Left lung (tissue), 10 donors: ENCODE data around the gene TMCC3. TPM values are rescaled to one million over a fixed set of nuclear protein-coding genes. Genes with fewer than 3 reads are reported as not detected.
A peak's percentile ranks its signal among the peaks of the same experiment; 100 is the strongest.

Source experiments
- ATAC-seq: fragments of 200-7000 bp; cut with Tn5 transposase; one replicate; pipeline ENCODE4 v1.9.1; 2020; ENCODE audit warnings: moderate library complexity
- DNase-seq, 4 donors: peaks; one replicate each; pipeline ENCODE4 v3.0.0-alpha.2; 2013 to 2020
- H3K27ac ChIP-seq, 2 donors: fragments of 200-600 bp; sonication (generic) in 1 of 2; one replicate each; pipeline versions ENCODE4 v1.5.0 to v1.8.0; 2020 to 2021
- H3K27me3 ChIP-seq, 2 donors: fragments of 200-600 bp; sonication (generic) in 1 of 2; one replicate each; pipeline versions ENCODE4 v1.5.0 to v1.8.0; 2020 to 2021
- H3K36me3 ChIP-seq, 2 donors: fragments of 200-600 bp; sonication (generic) in 1 of 2; one replicate each; pipeline versions ENCODE4 v1.5.0 to v1.8.0; 2020 to 2021
- H3K4me1 ChIP-seq, 2 donors: fragments of 200-600 bp; one replicate each; pipeline ENCODE4 v1.8.0; 2021
- H3K4me3 ChIP-seq, 2 donors: fragments of 200-600 bp; sonication (generic) in 1 of 2; one replicate each; pipeline versions ENCODE4 v1.5.0 to v1.8.0; 2020 to 2021; ENCODE audit warnings: mild to moderate bottlenecking in 1 of 2
- H3K9me3 ChIP-seq, 2 donors: fragments of 200-600 bp; sonication (generic) in 1 of 2; one replicate each; pipeline versions ENCODE4 v1.5.0 to v1.8.0; 2020 to 2021
- CTCF ChIP-seq, 2 donors: fragments of 200-600 bp; sonication (generic) in 1 of 2; IDR thresholded peaks; one replicate each; pipeline versions ENCODE4 v1.5.0 to v1.8.0; 2021; ENCODE audit warnings: antibody characterized with exemption in 2 of 2
- intact Hi-C, 2 donors: fragments of 100-400 bp; cut with DNase I; formaldehyde crosslinking; loops; one replicate each; pipeline versions ENCODE4 v1.11.2 to v1.14.2; 2022
- polyA plus RNA-seq, 6 donors: library from polyadenylated mRNA; unstranded; fragments of 120-200 nt; gene quantifications; one replicate each; pipeline ENCODE4 v1.2.1, GENCODE V29; 2013; ENCODE audit not compliant: insufficient read length in 6 of 6
- total RNA-seq, 2 donors: library from RNA; stranded (reverse); fragmentation: NEBNext Ultra II Directional; extraction: Animal tissue kit (Norgen Biotek cat#: 25700); gene quantifications; one replicate each; pipeline ENCODE4 v1.2.1, GENCODE V29; 2021
- donor health status: DM: no; HTN: yes; CAD: no.
- donor health status: DM: no; HTN: no; CAD: no.

The TMCC3 gene
- total and polyA plus RNA-seq, 8 donors = 3.7 to 11.4 (median 6.8) TPM

GRCh38 chr12:94667031-94667540, 16.7 kb upstream of the TMCC3 start:
- DNase-seq (no peak), ATAC-seq (no peak)
- no peak overlapping the region for H3K27ac ChIP-seq
- no peaks in the 10 kb centered on the region for H3K36me3 ChIP-seq
- peaks cover 0 to 9% of the 10 kb centered on the region in 2 donors for H3K4me1 ChIP-seq
- TF ChIP-seq CTCF (IDR thresholded peaks at IDR 0.05) = no peak
- no peak overlapping the region for H3K4me3 ChIP-seq
- intact Hi-C loops = no loop called here
- H3K9me3 ChIP-seq = no peaks in the 10 kb centered on the region
- H3K27me3 ChIP-seq = no peaks in the 10 kb centered on the region

- intact Hi-C loops = no loop called here
- Histone ChIP-seq H3K27ac (no peak overlapping the region), H3K4me1 (peaks cover 0 to 9% of the 10 kb centered on the region in 2 donors), H3K4me3 (no peak overlapping the region), H3K27me3 (no peaks in the 10 kb centered on the region), H3K9me3 (no peaks in the 10 kb centered on the region), H3K36me3 (no peaks in the 10 kb centered on the region)
- no peak for TF ChIP-seq CTCF (IDR thresholded peaks at IDR 0.05)
- DNase-seq (no peak), ATAC-seq (no peak)
These were observed 15.8 kb upstream of the TMCC3 start for GRCh38 chr12:94666158-94666557.

- no peak for TF ChIP-seq CTCF (IDR thresholded peaks at IDR 0.05)
- ATAC-seq = peak; percentile 18
- intact Hi-C loops = no loop called here
- Histone ChIP-seq H3K36me3 (no peaks in the 10 kb centered on the region), H3K4me3 (no peak overlapping the region), H3K27ac (no peak overlapping the region), H3K9me3 (no peaks in the 10 kb centered on the region), H3K4me1 (peaks cover 0 to 9% of the 10 kb centered on the region in 2 donors), H3K27me3 (no peaks in the 10 kb centered on the region)
- DNase-seq = no peak
These were observed 13.3 kb upstream of the TMCC3 start for GRCh38 chr12:94663702-94664101.

GRCh38 chr12:94663071-94663470, 12.7 kb upstream of the TMCC3 start:
- Histone ChIP-seq H3K4me3 (no peak overlapping the region), H3K9me3 (no peaks in the 10 kb centered on the region), H3K36me3 (no peaks in the 10 kb centered on the region), H3K4me1 (peaks cover 0 to 9% of the 10 kb centered on the region in 2 donors), H3K27me3 (no peaks in the 10 kb centered on the region), H3K27ac (no peak overlapping the region)
- ATAC-seq (no peak), DNase-seq (no peak)
- intact Hi-C loops = no loop called here
- no peak for TF ChIP-seq CTCF (IDR thresholded peaks at IDR 0.05)

- intact Hi-C loops = no loop called here
- Histone ChIP-seq H3K4me3 (no peak overlapping the region), H3K36me3 (no peaks in the 10 kb centered on the region), H3K27ac (no peak overlapping the region), H3K9me3 (no peaks in the 10 kb centered on the region), H3K27me3 (no peaks in the 10 kb centered on the region), H3K4me1 (peaks cover 0 to 9% of the 10 kb centered on the region in 2 donors)
- no peak for DNase-seq
- no peak for TF ChIP-seq CTCF (IDR thresholded peaks at IDR 0.05)
- ATAC-seq = no peak
These were observed 10.1 kb upstream of the TMCC3 start for GRCh38 chr12:94660436-94660835.
